ENCODE data around the gene C9.
"Not testable (repeated sequence)": the region's sequence is repeated elsewhere in the genome, so short reads cannot be mapped to it uniquely, and the experiment has no call there.

Gene C9

DNA sequence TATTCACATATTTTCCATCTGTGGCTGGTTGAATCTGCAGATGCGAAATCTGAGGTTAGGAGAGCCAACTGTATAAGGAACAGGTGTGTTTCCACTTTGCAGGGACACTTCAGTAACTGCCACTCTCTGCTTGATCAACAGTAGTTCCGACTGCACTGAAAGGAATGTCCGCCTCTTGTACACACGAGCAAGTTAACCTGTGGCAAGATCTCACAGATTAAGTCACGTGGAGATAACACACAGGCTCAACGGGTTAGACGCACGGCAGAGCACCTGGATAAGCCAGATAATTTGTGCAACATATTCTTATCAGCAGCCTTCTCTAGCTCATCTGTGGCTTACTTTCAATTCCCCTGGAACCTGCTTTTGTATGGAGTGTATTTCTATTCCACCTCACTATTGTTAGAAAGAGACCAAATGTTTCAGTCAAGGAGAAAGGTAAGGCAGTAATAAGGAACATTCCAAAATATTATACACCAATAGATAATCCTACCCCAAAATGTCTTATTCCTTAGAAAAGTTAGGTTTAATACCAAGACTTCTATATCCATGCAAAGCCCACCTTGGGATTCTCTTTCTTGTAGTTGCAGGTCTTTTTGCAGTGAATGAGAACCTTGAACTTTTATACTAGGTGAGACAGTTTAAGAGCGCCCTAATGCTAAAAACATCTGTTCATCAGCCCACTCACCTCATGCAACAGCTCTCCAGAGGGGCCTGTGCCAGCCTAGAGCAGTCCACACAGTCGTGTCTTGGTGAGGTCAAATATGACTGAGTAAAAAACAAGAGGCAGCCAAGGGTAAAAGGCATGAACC lies 6.5 kb upstream of the C9 start:
- no peak for DNase-seq

DNA sequence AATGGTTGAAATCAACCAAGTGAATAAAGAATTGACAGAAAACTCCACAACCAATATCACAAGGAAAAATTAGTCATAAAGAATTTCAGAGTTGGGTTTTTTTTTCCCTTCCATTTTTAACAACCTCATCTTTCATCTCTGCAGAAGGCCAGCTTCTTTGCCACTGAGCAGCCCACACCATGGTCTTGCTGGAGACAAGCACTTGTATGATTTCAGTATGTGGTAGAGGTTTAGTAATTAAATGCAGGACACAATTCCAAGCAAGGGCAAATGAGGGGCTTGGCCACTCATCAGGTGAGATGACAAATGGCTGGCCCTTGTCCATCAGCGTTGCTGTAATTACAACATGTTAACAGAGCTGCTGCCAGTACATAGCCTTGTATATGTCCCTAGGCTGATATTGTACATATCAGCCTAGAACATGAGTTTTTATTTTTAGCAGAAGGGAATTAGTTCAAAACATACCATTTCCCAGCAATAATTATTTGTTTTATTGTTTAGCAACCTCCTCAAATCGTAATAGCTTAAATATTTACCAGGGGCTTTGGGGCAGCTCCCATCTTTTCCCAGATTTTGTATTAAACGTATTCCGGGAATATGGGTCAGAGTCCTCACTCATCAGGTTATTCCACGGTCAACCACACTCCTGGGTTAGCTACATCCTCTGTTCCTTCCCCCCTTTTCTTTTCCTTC lies 5.0 kb upstream of the C9 start:
- DNase-seq: no peak

DNA sequence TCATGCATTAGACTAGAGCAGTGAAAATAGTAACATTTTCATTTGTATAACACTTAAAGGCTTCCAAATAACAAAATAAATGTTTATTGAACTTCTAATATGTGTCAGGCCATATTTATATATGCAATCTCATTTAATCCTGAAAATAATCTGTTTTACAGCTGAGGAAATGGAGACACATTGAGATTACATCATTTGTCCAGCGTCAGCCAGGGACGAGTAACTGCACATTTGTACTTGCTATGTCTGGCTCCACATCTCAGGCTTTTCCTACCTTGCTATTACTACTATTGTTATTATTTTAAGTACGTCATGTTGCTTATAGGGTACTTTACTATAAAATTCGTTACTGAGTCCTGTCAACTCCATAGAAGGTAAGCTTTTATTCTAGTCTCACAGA lies 3.8 kb upstream of the C9 start:
- DNase-seq: no peak

DNA sequence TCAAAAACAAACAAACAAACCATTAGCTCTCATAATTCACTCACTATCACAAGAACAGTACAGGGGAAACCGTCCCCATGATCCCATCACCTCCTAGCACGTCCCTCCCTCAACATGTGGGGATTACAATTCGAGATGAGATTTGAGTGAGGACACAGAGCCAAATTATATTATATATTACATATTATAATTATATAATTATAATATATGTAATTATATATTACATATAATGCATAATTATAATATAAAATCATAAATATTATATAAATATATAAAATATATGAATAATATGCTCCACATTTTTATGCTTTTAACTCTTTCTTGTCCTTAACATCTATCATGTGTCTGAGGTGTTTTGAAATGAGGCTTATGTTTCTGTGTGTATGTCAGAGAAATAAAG lies 3.4 kb upstream of the C9 start:
- DNase-seq: no peak

DNA sequence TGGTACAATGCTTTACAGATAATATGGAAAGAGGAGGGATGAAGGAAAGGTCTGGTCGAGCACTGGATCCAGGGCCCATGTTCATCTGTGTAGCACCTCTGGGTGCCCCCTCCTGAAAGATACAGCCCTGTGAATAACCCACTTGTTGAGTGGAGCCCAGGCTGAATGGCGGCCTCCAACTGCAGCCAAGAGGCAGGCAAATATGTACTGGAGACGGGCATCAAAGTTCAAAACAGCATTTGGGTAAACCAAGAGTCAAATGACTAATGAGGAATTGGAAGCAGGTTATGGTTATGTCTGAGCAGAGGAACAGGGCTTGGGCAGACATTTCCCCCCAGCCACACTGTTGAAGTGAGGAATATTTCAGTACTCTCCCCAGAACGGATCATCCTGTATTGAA lies 1.1 kb downstream of the C9 start:
- no peak for DNase-seq

DNA sequence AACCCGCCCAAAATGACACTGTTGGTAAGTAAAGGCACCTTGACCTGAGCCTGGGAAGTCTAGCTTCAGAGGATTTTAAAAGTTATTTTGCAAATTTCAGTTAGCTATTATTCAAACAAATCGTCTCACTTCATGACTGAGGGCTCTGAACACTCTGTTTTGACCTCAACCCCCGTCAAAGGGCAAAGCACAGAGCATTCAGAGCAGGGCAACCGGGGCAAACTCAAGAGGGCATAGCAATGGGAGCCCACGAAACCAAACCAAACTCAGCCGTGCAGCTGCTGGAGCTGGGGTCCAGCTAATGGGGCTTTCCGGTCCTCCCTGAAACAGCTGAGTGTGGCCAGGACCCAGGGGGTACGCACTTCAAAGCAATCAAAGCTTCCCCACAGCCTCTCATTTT lies 1.6 kb downstream of the C9 start:
- DNase-seq: no peak

DNA sequence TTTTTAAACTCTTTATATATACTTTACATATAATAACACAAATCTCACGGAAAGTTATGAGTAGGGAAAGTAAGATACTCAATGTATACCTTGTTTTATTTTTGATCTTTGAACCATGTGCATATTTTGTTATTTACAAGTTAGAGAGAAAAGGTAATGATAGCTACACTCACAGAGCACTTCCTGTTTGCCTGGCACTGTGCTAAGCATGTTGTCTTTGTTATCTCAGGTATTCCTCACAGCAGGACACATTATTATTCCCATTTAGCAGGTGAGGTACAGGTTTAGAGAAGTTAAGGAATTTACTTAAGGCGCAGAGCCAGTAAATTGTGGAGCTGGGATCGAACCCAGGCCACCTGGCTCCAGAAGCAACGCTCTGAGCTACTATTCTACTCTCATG lies 3.0 kb downstream of the C9 start:
- DNase-seq: no peak

DNA sequence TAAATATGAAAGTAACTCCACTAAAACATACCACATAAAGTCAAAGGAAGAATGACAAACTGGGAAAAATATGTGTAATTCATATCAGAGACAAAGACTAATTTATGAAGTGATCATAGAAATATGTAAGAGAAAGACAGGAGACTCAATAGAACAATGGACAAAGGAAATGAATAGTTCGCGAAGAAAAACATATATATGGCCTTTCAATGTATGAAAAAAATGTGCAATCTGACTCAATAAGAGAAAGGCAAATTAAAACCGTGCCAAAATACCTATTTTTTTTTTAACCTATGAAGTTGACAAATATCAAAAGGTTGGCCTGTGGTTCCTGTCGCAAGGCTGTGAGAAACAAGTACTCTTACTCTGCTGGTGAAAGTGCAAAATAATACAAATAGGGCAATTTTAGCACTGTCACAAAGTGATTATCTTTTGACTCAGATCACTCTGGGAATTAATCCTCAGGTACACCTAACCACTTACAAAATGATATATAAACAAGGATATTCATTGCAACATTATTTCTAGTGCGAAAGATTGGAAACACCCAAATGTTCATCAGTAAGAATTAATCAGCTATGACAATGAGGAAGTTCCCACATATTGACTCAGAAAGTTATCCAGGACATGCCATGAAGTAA lies 3.7 kb downstream of the C9 start:
- DNase-seq: no peak

DNA sequence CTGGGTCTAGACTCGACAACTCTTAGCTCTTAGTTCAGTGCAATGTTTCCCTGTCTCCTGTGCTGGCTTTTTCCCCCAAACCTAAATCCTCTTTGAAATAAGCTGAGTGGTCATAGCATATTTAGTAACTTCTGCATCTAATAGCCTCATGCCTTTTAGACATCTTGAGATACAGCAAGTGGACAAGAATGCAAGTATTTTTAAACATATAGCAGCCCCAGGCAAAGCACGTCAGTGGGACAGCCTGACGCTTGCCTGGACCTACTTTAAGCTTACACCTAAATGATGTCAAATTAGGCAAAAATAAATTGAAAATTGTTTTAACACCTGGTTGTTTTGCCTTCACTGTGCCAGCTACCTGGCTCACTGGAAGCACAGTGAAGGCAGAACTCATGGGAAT lies 8.0 kb downstream of the C9 start:
- DNase-seq: no peak

DNA sequence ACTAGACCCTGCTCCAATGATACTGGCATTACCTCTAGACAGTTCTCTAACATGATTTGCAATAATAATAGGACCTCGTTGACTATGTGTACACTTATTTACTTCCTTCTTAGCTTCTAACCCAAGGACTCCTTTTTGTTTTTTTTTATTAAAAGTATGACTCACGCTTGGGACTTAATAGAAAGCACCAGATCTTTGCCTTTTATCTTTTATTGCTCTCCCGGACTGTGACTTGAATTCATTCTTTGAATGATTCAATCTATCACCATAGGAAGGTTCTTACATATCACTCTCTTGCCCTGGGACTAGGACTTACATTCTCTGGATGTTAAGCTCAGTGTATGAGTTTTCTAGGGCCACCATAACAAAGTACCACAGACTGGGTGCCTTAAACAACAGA lies 9.0 kb downstream of the C9 start:
- no peak for DNase-seq

DNA sequence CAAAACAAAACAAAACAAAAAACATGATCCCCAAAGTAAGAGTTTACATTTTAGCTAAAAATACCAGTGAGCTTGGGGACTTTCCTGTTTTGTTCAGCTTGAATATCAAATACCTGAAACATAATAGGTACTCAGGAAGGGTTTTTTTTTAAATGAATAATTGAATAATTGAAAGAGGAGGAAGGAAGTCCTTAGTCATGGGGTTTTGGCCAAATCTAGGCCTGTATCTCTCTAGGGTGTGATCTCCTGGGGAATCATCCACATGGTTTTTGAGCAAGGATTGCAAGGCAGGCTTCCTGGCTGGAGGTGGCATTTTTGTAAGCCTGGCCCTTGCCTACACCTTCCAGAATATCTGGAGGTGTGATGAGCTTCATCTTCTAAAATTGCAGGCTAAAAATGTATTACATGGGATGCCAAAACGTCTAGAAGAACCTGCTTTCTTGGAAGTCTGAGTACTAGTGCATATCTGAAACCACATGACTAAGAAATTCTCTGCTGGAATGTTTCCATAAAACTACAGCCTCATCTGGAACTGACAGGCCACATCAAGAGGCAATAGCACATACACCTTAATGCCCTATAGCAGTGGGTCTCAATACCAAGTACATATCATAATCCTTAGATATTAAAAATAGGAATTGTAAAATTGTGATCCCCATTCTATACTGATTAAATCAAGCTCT lies 10.4 kb downstream of the C9 start:
- DNase-seq: no peak

DNA sequence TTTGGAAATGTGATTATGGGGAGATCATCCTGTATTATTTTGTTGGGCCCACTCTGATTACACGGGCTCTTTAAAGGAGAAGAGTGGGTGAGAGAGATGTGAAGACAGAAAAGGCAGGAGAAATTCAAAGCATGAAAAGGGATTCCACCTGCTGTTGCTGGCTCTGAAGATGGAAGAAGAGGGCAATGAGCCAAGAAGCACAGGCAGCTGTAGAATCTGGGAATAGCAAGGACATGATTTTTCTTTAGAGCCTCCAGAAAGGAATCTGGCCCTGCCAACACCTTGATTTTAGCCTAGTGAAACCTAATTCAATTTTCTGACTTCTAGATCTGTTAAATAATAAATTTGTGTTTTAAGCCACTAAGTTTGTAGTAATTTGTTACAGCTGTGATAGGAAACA lies 11.3 kb downstream of the C9 start:
- no peak for DNase-seq

DNA sequence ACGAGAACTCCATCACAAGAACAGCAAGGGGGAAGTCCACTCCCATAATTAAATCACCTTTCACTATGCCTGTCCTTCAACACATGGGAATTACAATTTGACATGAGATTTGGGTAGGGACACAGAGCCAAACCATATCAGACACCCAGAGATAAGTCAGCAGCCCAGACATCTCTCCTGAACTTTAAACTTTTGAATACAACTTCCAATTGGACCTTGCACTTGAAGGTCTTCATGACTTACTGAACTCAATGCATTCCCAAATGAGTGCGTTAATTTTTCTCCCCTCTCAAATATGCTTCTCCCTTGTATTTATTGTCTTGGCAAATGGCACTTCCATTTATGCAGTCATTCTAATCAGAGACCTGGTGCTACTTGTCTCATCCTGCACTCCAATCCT lies 12.1 kb downstream of the C9 start:
- DNase-seq: no peak

DNA sequence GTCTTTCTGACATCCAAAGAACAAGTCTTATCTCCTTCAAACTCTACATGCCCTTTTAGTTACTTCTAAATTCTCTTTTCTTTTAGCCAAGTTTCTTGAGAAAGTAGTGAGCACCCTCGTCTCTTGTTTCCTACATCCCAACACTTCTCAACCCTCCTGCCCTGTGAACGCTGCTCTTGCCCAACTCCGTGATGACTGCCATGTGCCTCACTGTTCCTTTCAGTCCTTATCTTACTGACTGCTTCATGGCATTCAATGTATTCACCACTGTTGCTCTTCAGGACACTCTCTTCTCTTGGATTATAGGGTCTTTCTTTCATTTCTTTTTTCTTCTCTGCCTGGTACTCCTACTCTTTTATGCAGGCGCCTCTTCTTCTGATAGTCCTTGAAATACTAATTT lies 14.8 kb downstream of the C9 start:
- no peak for DNase-seq

DNA sequence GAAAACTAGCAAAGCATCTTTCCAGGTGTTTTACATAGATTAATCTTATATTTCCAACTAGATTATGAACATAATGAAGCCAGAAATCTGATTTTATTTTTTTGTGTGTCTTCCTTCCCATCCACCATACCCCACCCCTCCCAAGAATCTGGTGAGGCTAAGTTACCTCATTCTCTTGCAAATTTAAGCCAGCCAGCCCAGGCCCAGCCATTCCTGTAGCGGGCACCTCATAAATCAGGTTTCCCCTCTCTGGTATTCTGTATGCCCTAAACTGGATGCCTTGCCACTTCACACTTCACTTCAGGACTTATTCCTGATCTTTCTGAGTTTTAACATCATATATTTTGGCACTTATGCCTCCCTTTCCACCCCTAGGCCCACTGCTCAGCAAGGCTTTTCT lies 21.8 kb downstream of the C9 start:
- DNase-seq: no peak

DNA sequence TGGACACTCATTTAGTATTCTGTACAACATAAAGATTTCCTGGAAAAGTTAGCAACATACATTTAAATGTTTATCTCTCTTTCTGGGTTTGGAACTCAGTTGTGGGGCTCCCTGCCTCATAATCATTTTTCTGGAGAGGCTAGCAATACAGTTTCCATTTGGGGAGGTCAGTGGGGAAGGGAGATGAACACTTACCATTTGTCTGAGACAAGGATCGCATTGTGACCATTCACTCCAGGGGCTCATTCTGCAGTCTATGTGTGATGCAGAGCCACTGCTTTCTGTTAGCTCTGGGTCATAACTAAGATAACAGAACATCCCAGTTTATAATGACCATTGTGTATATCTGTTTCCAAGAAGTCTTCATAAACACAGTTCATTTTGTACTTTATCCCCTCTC lies 22.4 kb downstream of the C9 start:
- no peak for DNase-seq

DNA sequence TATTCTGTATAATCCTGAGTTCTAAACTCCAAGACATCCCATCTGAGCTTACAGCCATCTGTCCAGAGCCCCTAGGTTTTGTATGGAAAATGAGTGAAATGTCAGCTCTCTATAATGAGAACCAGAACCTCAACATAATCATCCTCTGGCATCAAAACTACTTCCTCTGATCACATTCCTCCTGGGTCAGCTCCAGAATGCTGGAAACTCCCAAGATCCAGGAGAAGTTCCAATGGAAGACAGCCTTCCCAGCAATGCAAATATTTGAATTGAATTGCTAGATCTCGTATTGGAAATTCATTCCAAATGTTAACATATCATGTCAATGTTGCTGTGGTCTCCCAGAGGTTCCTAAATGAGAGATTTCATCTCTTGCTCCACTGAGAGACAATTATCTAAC lies 23.8 kb downstream of the C9 start:
- no peak for DNase-seq

DNA sequence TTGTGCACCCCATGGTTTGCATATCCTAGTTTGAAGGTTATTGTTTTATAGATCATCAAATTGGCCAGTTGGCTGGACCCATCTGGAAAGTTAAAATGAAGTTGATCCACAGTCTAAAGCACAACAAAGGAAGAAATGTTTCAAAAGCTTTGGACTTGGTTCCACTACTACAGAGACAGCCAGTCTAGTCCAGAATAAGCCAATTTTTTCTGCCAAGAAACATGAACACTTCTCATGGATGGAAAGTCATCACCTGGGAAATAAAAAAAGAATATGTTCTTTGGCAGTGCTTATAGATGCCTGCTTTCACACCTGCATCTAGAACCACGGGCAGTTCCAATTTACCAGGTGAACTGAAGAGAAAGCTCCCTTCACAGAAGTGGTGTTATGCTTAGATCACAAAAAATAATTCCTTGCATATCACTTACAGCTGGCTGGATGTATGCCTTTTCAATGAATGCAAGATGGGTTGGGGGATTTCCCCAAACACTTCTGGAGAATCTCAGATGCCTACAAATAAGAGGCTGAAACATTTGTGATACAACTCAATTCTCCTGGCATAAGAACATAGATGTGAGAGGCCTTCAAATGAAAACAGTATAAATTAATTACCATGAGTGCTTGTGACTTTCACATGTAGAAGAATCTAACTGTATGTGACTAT lies 26.9 kb downstream of the C9 start:
- DNase-seq: no peak

DNA sequence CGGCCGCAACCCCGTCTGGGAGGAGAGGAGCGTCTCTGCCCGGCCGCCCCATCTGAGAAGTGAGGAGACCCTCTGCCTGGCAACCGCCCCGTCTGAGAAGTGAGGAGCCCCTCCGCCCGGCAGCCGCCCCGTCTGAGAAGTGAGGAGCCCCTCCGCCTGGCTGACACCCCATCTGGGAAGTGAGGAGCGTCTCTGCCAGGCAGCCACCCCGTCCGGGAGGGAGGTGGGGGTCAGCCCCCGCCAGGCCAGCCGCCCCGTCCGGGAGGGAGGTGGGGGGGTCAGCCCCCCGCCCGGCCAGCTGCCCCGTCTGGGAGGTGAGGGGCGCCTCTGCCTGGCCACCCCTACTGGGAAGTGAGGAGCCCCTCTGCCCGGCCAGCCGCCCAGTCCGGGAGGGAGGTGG lies 30.0 kb downstream of the C9 start:
- not testable (repeated sequence) for DNase-seq

DNA sequence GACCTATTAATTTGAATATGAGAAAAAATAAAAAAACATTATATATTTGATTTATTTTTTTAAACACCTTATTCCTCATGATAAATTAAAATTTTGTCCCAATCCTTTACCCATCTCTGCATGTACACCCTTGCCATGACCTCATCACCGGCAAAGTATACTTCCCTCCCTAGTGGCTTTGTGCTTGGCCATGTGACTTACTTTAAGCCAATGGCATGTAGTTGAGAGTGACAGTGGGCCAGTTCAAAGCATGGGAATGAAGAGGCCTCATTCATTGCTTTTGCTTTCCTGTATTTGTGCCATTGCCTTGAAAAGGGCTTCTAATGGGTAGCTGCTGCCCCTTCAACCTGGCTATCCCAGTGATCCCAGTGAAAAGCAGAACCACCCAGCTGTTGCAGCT lies 31.2 kb downstream of the C9 start:
- no peak for DNase-seq

DNA sequence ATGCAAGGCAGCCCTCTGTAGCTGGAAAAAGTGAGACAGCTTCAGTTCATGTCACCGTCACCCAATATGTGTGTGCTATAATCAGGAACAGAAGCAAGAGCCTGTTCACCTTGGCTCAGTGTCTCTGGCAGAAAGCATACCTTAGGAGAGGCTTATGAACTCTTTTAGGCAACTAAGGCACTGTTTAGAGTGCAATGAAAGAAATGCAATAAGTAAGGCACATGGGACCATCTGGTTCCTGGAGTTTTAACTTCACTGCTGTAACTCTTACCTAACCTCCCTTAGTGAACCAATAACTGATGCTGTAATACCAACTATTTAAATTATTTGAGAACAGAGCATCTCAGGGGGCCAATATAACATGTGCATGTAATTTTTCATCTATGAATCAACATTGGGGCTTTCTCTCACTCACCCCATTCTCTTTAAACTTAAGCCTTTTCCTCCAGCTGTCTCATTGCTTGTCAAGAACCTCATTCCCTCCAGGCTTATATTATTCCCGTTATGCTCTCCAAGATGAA lies 32.4 kb downstream of the C9 start:
- no peak for DNase-seq

DNA sequence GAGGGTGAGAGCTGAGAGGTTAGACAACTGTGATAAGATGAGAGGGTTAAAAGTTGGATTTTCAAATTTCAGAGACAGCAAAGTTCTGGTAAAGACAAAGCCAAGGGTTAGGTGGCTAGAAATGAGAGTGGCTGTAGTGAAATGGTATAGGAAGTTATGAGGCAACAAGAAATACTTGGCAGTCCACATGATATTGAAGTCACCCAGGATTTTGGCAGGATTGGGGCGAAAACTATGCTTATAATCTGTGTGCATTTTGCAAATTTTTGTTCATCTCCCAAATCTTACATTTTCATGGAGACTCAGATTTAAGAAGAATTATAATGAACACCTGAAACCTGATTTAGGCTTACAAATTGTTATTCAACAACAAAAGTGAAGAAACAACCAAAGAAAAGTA lies 35.6 kb downstream of the C9 start:
- no peak for DNase-seq

DNA sequence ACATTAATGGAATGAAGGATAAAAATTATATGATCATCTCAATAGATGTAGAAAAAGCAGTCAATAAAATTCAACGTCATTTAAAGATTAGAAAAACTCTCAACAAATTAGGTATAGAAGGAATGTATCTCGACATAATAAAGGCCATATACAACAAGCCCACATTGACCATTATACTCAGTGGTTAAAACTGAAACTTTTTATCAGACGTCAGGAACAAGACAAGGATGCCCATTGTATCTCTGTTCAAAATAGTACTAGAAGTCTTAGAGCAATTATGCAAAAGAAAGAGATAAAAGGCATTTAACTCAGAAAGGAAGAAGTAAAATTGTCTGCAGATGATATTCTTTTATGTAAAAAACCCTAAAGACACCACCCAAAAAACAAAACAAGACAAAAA lies 40.8 kb downstream of the C9 start:
- DNase-seq: no peak
